Endometrial microvascular endothelial cells (primary cell): ENCODE measurements around the gene ORC3. TPM values are rescaled to one million over a fixed set of nuclear protein-coding genes. Genes with fewer than 3 reads are reported as not detected.

Experiments used
- in situ Hi-C: cut with HindIII; loops from 2 replicates; pipeline ENCODE4 v1.10.0; 2017; ENCODE audit warnings: low sequenced_read_pairs, low pct_unique_long_range_greater_than_20kb; ENCODE audit errors: inconsistent ontology term
- total RNA-seq: library from RNA; depleted of rRNA; stranded (reverse); fragments of >200 nt; gene quantifications from one replicate; pipeline ENCODE4 v1.2.3, GENCODE V29; 2015; ENCODE audit errors: inconsistent ontology term

The ORC3 gene
- total RNA-seq, 1 donor from 2014 or later: 21.6 TPM

DNA sequence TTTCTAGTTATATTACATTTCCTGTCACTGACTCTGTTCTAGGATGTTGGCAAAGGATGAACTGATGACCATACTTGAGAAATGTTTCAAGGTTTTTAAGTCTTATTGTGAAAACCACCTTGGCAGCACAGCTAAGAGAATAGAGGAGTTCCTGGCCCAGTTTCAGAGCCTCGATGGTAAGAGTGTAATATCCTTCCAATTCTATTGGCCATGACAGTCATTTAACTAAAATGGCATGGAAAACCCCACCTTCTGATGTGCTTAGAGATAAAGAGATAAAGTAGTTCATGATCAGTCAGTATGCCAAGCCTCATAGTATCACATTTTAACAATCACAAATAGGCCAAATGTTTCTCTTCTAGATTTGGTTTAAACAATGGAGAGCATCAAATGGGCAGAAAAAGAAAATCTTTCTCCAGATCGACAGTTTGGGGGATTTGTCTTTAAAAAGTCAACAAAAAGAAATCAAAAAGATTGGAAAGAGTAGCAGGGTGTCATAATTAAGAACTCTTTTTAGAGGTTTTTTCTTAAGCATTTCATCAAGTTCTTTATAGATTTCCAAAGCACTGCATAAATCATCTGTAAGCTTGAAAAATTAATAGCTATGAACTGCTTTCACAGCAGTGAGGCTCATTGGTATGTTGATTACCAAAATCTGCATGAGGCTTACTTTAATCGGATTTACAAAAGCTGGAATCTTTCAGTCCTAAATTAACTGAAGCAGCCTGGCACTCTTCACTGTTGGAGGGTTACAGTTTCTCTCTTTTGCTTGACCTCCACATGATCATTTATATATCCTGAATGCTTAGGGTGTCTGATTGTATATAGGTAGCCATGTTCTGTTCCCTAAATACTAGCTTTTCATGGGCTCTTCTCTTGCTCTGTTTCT, 63.4 kb downstream of the ORC3 start:
- in situ Hi-C loops: no loop called here

DNA sequence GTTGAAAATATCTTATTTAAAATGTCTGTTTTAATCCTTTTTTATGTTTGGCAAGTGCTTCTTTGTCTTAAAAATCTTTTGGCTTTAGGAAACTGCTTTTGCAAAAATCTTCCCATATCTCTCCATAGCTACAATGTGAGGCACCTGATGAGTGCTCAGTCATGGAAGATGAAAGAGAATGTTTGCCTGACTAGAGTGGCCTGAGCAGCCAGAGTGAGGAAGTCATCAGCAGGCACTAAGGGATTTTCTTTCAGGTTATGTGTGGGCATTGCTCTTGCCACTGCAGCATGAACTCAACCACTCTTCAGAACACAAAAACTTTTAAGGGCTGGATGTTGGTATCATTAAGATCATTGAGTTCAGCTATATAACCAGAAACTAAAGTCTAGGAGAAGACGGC, 64.2 kb downstream of the ORC3 start:
- in situ Hi-C loops: no loop called here

DNA sequence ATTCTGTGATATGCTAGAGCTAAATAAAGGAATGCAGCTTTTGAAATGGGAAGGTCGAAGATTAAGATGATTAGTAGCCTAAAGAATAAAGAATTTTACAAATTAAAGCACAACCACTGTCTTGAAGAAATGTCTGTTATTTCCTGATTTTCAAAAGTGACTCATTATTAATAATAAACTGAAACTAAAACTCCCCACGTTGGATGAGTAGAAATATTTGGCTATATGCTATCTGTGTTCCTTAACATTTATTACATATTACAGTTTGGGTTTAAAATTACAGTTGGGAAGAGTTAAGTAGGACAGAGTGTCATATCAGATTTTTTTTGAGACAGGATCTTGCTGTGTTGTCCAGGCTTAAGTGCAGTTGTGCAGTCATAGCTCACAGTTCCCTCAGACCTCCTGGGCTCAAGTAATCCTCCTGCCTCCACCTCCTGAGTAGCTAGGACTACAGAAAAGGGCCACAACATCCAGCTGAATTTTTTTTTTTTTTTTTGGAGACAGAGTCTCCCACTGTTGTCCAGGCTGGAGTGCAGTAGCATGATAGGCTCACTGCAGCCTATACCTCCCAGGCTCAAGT, 65.0 kb downstream of the ORC3 start:
- in situ Hi-C loops: no loop called here

DNA sequence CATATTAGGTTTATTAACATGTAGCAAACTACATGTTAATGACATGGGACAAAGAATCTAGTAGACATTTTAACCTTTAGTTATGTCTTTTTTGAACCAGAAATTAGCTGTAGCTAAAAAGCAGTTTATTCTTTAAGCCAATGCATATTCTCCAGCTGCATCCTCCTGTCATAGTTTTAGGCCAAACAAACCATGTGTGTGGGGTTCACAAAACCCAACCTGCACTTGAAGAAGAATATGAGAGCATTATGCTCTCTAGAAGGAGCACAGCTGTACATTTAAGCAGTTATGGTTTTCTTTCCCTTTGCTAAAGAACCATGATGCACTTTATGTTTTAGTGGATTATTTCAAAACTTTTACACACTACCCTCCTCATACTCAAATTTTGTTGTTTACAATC, 65.9 kb downstream of the ORC3 start:
- in situ Hi-C loops: no loop called here

DNA sequence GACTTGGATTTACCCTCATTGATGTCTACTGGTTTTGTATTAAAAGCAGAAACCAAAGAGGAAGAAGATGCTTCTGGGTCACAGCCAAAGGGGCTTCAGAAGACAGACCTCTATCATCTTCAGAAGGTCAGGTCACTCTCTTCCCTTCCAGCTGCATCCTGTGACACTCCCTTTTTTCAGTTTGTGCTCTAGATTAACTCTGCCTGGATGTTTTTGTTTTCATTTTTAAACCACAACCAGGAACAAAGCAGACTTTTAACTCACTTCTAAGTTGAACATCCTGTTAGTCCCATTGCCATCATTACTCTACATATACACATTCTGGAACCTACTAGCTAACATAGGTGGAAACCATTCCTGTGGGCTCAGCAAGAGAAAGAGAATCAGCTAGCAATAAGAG, 66.9 kb downstream of the ORC3 start:
- in situ Hi-C loops: no loop called here

DNA sequence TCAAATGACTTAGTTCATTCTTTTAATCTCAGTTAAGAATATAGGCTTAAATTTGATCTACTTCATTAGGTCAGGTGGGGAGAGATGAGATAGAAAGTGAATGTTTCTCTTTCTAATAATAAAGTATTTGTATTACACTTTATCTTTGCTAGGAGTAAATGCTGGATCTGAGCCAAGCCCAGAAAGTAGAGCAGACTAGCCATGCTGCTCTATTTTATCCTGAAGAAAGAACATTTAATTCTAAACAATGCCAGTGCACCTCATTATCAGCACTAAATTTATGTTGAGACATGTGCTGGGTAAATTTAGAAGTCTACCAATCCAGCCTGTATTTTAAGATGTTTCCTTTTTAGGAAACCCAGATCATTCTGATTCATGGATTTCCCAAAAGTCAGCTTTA, 68.6 kb downstream of the ORC3 start:
- in situ Hi-C loops: no loop called here

DNA sequence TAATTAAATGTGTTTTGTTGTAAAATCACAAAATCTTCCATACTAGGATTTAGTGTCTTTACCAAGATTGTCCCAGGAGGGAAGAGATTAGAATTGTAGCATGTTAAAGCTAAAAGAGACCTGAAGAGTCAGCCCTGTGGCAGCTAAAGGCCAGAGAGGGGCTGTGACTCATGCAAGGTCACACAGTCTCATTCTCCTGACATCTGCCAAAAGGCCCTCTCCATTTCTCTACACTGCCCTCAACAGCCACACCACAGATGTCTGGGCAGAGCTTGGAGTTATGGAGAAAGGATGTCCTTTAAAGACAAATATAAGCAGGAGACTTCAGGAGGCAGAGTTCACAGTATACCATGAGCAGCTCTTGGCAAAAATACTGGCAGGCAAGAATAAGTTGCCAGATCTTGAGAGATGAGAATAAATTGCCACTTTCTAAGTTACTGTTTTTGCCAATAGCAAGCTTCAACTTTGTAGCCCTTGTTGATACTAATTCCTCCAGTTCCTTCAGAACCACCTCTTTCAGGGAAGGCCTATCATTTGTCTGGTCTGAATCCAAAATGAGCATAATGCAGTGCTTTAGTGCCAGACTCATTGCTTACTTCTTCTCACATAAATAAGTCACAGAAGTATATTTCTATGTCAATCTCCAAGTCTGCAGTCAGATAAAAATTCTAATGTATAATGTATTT, 70.4 kb downstream of the ORC3 start:
- in situ Hi-C loops: no loop called here

DNA sequence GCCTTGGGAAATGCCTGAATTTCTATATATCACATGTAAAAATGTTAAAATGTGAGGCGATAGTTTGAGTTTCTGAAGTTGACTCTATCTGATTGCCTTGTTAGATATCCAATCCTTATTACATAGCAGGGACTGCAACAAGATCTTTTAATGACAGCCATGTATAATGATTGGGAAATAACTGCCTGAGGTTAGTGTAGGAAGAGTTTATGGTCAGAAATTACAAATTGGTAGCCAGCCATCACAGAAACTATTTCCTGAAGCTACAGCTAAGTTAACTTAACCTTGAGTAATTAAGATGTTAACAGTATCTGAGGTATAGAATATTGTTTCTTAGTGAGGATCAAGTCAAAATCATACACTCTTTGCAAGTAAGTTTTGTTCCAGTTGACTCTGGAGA, 71.1 kb downstream of the ORC3 start:
- in situ Hi-C loops: no loop called here

DNA sequence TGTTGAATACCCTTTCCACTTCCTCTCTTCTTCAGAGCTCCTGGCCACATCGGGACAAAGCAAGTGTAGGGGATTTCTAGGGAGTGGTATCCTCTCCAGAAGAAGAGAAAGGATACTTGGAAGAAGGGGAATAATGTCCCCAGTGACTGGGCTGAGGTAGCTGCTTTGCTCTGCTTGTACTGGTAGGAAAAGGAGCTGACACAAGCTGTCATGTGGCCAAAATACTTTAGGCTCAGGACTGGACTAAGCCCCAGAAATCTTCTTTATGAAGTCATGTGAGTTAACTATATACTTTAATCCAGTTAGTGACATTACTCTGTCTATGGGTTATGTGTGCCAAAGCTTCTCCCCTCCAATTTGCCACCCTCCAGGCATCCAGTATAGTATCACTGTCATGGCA, 71.6 kb downstream of the ORC3 start:
- in situ Hi-C loops: no loop called here

DNA sequence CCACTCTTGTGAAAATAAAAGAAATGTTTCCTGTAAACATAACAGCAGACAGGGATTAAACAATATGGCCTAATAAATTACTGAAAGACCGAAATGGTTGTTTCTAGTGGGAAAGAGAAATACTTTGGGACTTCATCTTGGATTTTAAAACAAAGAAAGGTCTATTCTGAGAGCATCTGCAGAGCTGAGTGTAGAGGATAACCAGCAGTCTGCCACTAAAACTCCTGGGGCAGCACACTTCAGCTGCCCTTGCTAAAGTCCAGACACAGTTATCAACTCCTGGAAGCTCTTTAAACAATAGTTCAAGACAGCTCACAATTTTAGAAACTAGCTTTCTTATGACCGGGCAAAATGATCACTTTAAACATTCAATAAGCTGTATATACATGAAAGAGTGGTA, 73.5 kb downstream of the ORC3 start:
- in situ Hi-C loops: no loop called here

DNA sequence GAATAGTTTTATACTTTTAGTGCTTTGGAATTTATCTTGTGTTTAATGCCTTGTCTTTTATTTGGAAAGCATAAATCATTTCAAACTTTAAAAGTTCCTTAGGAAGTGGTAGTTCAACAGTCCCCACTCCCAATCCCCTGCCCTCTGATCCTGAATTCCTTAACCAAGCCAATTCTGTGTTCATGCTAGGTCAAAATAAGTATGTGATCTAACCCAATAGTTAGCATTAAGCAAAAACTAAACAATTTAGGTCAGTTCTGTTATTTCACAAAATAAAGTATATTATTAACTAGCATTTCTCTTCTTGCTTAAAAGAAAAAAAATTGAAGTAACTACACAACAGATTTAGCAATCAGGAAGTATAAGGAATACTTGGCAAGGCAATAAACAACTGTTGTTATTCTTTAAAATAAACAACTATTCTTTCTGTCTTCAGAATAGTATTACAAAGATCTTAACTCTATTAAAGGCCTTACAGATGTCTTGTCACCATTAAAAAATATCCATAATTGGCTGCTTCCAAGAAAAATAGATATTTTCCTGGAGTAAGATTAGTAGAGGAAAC, 75.1 kb downstream of the ORC3 start:
- in situ Hi-C loops: no loop called here

DNA sequence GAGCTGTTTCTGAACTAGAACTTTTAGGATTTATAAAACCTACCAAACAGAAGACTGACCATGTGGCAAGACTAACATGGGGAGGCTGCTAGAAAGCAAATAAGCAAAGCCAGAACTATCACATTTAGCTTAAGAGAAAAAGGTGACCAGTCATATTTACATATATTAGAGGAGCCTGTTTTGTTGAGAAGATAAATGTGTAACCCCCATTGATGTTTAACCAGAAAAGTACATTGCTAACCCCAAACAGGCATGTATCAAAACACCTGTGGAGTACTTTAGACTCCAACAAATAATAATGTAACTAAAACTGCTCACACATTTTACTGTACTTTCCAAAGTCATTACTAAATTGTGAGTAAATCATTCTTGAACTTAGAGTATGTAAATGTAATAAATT, 77.1 kb downstream of the ORC3 start:
- in situ Hi-C loops: no loop called here

DNA sequence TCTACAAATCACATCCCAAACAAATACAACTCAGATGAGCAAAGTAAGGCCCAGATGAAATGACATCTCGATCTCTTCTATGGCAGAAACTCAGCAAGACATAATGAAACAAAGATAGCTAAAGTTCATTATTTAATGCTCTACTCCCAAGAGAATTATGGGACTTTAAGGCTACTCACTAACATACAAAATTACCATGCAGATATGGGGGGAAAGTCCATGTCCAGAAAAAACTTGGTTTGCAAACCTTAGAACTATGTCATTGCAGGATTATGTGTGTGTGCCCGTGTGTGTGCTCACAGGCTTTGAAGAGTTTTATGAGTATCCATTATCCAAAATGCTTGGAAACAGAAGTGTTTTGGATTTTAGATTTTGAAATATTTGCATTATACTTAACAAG, 78.1 kb downstream of the ORC3 start:
- in situ Hi-C loops: no loop called here

DNA sequence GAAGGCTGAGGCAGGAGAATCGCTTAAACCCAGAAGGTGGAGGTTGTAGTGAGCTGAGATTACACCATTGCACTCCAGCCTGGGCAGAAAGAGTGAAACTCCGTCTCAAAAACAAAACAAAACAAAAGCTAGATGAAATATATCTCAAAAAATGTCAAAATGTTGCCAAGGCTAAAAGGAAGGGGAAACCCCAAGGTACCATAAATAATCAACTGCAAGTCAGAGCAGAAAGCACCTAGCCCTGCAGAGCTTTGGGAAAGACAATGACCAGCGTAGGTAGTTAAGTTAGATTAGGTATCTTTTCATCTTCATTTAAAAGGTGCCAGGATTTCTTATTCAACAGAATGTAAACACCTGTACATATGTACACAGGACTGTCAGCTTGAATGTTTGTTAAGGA, 79.1 kb downstream of the ORC3 start:
- in situ Hi-C loops: no loop called here

DNA sequence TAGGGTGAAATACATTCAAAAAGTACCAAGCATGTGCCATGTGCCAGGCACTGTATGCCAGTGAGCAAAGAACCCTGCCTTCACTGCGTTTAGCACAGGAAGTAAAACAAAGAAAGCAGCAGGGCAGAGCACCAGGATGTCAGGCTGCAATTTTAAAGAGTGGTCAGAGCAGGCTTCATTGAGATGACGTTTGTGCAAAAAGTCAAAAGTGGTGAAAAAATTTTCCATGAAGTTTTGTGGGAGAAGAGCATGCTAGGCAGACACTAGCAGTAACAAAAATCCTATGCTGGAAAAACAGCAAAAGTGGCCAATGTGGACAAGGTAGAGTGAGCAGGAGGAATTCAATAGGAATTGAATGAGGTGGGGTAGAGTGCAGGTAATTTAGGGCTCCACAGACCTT, 80.8 kb downstream of the ORC3 start:
- in situ Hi-C loops: no loop called here

DNA sequence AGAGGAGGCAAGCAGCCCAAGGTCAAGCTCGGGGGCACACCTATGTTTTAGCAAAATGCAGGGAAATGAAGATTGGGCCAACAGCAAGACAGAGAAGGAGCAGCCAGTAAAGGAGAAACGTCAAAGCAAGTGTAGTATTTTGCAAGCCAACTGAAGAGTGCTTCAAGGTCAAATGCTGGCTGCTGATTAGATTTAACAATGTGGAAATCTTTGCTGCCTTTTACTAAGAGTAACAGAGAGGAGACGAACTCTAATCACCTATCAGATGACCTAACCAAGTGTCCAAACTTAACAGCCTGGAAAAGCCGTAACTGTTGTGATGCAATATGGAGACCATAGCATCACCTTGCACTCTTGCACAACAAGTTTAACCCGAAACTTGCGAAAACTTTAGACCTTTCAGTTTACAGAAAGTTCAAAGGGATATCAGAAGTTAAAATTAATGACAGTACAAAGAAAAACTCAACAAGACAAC, 81.7 kb downstream of the ORC3 start:
- in situ Hi-C loops: no loop called here

DNA sequence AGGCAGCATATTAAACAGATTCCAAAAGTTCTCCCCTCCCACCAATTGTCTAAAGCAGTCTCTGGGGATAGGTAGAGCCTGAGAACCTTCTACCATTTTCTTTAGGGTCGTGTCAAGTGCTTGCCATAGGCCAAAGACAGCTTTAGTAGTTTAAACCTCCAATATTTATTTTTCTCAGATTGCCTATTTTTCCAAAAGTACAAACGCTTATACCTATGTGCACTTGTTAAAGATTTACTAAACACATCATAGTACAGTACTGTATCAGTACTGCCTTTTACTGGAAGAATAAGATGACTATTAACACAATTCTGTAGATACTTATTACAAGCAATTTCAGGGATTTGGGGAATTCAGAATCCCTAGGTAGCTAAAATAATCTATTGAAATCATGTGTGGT, 82.7 kb downstream of the ORC3 start:
- in situ Hi-C loops: no loop called here

DNA sequence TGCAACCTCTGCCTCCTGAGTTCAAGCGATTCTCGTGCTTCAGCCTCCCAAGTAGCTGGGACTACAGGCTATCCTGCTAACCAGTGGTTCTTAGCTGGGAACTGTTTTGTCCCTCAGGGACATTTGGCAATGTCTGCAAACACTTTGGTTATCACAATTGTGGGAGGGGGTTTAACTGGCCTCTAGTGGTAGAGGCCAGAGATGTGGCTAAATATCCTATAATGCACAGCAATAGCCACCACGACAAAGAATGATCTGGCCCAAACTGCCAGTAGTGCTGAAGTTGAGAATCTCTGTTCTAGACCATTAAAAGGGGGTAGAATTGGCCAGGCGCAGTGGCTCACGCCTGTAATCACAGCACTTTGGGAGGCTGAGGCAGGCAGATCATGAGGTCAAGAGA, 83.3 kb downstream of the ORC3 start:
- in situ Hi-C loops: no loop called here

DNA sequence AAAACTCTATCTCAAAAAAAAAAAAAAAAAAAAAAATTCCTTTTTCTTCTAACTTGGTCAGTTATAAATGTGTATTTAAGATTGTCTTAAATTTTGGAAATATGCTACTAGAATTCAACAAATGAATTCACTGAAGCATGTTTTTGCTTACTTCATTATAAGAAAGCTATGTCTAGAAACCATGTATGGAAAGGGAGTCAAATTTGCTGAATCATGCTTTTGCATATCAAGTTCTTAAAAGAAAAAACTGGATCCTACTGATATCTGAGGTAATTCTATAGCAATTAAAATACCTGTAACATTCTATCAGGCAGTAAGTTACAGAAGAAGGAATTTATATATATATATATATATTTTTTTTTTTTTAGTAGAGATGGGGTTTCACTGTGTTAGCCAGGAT, 84.4 kb downstream of the ORC3 start:
- in situ Hi-C loops: no loop called here
